HG03095 (cell line): Measurements from ENCODE around the gene GPC6.
"Not testable (repeated sequence)": the region's sequence is repeated elsewhere in the genome, so short reads cannot be mapped to it uniquely, and the experiment has no call there.

Experiments
- ATAC-seq: cut with Tn5 transposase; IDR thresholded peaks from one replicate; pipeline ENCODE4 v1.9.1; 2021; ENCODE audit warnings: moderate library complexity; ENCODE audit not compliant: unreplicated experiment

GPC6 gene

DNA sequence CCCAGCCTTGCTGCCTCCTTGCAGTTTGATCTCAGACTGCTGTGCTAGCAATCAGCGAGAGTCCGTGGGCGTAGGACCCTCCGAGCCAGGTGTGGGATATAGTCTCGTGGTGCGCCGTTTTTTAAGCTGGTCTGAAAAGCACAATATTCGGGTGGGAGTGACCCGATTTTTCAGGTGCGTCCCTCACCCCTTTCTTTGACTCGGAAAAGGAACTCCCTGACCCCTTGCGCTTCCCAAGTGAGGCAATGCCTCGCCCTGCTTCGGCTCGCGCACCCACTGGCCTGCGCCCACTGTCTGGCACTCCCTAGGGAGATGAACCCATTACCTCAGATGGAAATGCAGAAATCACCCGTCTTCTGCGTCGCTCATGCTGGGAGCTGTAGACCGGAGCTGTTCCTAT lies 269.5 kb downstream of the GPC6 start:
- ATAC-seq: not testable (repeated sequence)

DNA sequence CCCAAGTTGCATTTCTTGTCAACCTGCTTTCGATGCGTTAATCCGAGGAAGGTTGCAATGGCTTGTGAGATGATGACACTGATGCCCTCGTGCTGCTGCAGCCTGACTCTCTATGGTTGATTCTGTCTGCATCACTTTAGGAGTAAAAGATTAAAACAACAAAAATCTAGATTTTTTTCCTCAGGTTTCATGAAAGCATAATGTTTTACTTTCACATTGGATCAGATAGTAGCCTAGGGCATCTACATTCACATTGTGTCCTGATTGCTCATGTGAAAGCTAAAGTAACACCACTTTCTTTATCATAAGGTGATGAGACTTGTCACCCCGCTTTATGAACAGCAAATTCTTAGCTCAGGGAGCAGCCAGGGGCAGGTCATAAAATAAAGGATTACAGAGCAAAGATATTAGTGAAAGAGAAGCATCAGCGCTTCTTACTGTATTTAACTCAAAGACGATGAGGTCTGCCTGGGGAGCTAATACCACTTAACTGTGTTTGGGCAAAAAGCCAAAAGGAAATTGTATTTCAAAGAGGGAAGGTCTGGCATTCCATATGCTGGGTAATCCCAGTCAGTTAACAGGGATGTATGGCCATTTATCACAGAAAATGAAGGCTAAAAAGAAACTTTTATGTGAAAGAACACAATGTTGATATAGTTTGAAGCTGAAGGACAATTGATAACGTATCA lies 270.5 kb downstream of the GPC6 start:
- no peak for ATAC-seq

- no peak for ATAC-seq
Observed at GRCh38 chr13:93499991-93500390, 273.4 kb downstream of the GPC6 start.

GRCh38 chr13:93502071-93502470 lies 275.5 kb downstream of the GPC6 start:
- no peak for ATAC-seq

GRCh38 chr13:93502987-93503615 lies 276.5 kb downstream of the GPC6 start:
- no peak for ATAC-seq

DNA sequence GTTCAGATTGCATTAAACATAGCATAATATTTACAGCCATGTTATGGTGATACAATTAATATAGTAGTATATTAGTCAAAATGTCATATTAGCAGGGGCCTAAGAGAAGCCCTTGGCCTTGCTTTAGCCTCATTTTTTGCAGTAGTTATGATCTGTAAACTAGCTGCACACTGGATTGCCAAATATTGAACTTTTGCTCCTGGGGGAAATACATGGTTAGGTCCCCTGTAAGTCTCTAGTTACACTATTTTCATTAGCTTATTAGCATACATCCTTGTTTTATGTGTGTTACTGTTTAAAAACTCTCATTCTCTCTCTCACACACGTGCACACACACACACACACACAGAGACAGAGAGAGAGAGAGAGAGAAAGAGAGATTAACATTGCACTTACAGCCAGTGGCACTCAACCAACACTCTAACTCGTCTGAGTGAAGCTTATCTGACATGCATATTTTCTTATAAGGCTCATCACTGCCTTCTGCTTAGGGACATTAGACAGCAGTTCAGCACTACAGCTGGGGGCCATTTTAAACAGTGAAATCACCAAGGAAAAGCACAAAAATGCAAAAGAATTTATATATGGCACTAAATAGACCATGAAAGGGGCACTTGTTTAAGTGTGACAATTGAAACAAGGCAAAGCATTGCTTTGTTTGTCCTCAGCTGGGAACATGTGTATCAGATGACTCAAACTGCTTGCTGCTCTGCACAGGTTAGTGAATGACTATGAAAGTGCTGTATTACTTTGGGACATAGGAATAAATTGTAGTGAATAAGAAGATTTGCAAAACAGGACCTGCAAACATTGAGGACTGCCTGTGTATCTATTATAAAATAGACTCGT lies 278.7 kb downstream of the GPC6 start:
- no peak for ATAC-seq

DNA sequence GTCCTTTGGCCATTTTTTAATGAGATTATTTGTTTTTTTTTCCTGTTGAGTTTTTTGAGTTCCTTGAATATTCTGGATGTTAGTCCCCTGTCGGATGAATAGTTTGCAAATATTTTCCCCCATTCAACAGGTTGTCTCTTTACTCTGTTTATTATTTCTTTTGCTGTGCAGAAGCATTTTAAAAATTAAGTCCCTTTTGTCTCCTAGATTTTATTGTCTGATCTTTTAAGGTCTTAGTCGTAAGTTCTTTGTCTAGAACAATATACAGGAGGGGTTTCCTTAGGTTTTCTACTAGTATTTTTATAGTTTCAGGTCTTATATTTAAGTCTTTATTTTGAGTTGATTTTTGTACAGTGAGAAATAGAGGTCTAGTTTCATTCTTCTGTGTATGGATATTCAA lies 284.4 kb downstream of the GPC6 start:
- no peak for ATAC-seq

- ATAC-seq: no peak
Observed at GRCh38 chr13:93515267-93515666, 288.7 kb downstream of the GPC6 start.

DNA sequence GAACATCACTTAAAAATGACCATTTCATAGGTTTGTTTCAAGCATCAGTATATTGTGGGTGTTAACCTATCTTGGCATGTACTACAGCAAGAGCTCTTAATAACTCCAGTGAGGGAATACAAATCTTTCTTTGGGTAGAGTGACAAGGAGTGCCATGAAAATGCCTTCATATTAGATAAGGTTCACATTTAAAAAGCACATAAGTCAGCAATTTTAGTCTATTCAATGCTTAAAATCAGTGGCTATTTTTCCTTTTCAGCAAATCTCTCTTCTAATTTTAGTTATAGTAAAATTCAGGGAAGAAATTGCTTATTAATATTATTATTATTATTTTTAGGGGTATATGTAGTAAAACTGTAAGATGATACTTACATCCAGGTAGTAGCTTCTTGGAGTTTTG lies 291.1 kb downstream of the GPC6 start:
- no peak for ATAC-seq

- no peak for ATAC-seq
Observed at GRCh38 chr13:93521307-93521706, 294.7 kb downstream of the GPC6 start.

GRCh38 chr13:93522501-93522900 lies 295.9 kb downstream of the GPC6 start:
- ATAC-seq: no peak

- ATAC-seq: no peak
Observed at GRCh38 chr13:93525087-93525486, 298.5 kb downstream of the GPC6 start.

DNA sequence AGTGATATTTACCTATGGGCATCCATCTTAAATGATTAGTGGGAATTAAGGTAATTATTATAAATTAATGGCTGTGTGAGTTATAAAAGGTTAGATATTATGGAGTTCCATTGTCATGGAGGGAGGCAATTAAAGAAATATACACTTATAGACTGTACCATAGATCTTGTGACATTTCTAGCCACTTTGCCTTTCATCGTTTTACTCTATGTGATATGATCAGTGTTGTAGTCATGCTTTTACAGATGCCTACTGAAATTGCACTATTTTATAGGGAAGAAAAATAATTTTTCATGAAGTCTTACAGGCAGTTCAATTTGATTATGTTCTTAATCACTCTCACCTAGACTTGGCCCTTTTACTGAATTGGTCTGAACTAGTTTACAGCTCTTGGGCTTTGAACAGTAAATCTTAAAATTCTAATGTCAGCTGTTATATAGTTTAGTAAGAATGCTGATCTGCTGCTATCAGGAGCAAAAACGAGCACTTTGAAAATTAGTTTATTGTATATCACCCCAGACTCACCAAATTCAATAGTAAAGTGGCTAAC lies 301.2 kb downstream of the GPC6 start:
- ATAC-seq: no peak

GRCh38 chr13:93529961-93530360 lies 303.4 kb downstream of the GPC6 start:
- ATAC-seq: no peak

- no peak for ATAC-seq
Observed at GRCh38 chr13:93534181-93534700, 307.6 kb downstream of the GPC6 start.

DNA sequence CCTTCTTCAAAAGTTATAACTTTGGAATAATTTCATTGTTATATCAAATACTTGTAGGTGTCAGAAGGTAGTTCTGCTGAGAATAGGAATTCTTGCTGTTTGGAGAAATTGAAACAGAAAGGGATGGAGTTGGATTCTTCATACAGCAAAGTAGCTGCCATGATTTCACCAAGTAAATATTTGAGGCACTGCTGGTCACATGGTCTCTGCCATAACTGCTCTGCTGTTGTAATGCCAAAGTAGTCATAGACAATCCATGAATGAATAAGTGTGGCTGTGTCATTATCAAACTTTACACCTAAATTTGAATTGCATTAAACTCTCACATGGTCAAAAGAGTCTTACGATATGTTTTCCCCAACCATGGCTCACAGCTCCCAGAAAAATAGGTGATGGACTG lies 308.6 kb downstream of the GPC6 start:
- no peak for ATAC-seq

DNA sequence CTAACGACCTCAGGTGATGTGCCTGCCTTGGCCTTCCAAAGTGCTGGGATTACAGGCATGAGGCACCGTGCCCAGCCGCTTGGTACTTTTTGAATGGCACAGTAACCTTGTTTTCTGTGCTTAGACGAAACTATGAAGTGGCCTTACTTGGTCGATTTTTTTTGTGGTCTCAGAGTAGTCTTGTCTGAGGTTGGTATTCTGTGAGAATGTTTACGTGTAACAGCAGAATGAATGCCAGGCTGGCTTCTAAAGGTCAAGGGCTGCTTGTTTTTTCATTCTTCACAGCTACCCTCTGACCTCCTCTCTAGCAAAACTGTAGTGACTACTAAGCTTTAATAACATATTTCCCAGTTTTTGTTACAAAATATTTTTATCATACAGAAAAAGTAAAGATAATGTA lies 313.3 kb downstream of the GPC6 start:
- no peak for ATAC-seq

DNA sequence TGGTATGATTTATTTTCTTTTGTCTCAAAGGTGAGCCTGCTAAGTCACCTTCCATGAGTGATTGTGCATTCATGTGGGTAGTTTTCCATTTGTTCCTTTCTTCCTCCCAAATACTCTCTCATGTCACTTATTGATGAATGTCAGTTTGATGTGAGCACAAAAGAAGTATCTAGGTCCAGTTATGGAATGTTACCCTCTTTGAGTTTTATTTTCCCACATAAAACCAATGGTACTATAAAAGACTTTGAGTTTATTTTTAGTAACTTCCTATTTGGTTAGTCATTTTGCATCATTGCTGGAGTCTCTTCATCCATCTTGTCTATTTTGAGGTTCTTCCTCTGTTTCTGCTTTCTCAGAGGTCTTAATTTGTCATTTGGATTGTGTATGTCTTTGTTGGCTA lies 321.3 kb downstream of the GPC6 start:
- no peak for ATAC-seq

DNA sequence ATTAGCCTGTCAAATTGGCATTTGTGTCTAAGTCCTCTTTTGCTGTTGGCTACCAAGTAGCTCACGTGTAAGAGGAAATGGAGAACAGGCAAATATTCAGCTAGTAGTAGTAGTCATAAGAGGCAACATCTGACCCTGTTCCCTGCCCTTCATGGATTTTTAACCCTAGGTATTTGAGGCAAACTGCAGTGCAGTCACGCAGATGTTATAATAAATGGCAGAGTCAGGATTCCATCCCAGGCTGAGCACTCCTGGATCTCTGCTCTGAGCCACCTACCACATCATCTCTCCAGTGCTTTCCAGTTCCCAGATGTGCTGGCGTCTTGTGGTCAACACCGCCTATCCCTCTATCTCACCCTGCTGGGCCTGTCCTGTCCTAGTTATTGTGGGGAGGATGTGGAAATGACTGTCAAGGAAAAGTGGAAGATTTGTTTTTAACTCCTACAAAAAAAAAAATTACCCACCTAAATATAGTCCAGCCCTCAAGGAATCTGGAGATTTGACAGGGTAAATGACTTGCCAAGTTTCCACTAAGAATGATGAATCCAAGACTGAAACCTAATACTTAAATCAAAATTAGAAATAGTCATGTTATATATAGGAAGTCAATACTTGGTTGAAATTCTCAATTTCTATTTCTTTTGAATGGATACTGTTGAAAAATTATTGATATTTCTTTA lies 322.9 kb downstream of the GPC6 start:
- no peak for ATAC-seq

DNA sequence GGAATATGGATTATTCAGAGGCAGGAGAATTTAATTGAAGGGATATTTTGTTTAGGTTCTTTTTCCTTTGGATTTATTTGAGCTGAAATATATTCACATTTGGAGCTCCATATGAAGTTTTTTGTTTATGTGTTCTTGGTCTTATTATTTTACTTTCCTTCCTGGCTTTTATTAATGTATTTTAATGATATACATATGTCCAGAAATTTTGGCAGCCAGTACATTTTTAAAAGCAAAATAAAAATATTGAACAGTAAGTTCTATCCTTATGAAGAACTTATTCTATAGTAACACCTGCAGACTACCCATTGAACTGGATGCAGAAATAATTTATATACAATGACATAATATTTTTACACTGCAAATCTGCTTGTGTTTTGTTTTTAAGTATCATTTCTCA lies 323.6 kb downstream of the GPC6 start:
- no peak for ATAC-seq

DNA sequence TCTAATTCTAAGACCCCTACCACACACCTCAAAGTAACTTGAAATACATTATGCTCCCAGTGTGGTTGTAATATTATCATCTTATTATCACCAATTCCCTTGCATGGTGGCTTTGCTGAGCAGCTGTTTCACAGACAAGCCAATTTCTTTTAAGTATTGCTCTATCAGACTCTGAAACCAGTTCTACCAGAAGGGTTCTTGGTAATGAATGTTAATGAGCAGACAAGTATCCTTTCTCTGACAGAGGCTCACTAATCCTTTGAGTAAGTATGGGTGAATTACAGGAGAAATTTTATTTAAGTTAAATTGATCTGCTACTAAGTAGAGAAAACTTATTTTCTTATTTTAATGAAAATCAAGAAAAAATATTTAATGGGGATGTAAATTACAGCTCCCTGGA lies 326.0 kb downstream of the GPC6 start:
- ATAC-seq: no peak
